ENCODE measurements around the gene SERPINB6. TPM values are rescaled to one million over a fixed set of nuclear protein-coding genes. Genes with fewer than 3 reads are reported as not detected.
"Not testable (repeated sequence)": the region's sequence is repeated elsewhere in the genome, so short reads cannot be mapped to it uniquely, and the experiment has no call there.

SERPINB6 gene
- total and polyA plus RNA-seq, 4 donors, result 24.0 to 32.4 (median 31.8) TPM

GRCh38 chr6:3011158-3011557, 39.8 kb upstream of the SERPINB6 start:
- Histone ChIP-seq H3K9me3 (ENCODE audit: control insufficient read depth in 4 of 4, low read length in 3 of 4) (no peaks in the 10 kb centered on the region), H3K36me3 (ENCODE audit: control insufficient read depth in 4 of 4, insufficient read depth in 3 of 4, low read depth in 1 of 4, low read length in 3 of 4) (peaks cover 16 to 62% (median 46%) of the 10 kb centered on the region in 4 donors), H3K4me3 (ENCODE audit: low read depth in 1 of 3, low read length in 3 of 3) (no peak overlapping the region), H3K27ac (ENCODE audit: low read depth in 1 of 2, low read length in 2 of 2) (no peak overlapping the region), H3K9ac (ENCODE audit: low read depth in 1 of 2, low read length in 2 of 2) (no peak overlapping the region), H3K27me3 (ENCODE audit: control insufficient read depth in 4 of 4, insufficient read depth in 4 of 4, low read length in 3 of 4) (no peaks in the 10 kb centered on the region), H3K4me1 (ENCODE audit: control insufficient read depth in 4 of 4, insufficient read depth in 4 of 4, low read length in 3 of 4) (peaks cover 0 to 6% (median 2%) of the 10 kb centered on the region in 4 donors)
- TF ChIP-seq RAD21 (IDR thresholded peaks at IDR 0.05) (no peak), RXRA (IDR thresholded peaks at IDR 0.05) (no peak), ATF3 (IDR thresholded peaks at IDR 0.05) (no peak), FOXA2 (IDR thresholded peaks at IDR 0.05) (no peak)
- DNase-seq (ENCODE audit: low spot score), result no peak

- Histone ChIP-seq H3K27me3 (ENCODE audit: control insufficient read depth in 4 of 4, insufficient read depth in 4 of 4, low read length in 3 of 4) (no peaks in the 10 kb centered on the region), H3K27ac (ENCODE audit: low read depth in 1 of 2, low read length in 2 of 2) (no peak overlapping the region), H3K9me3 (ENCODE audit: control insufficient read depth in 4 of 4, low read length in 3 of 4) (no peaks in the 10 kb centered on the region), H3K4me3 (ENCODE audit: low read depth in 1 of 3, low read length in 3 of 3) (no peak overlapping the region), H3K9ac (ENCODE audit: low read depth in 1 of 2, low read length in 2 of 2) (no peak overlapping the region), H3K4me1 (ENCODE audit: control insufficient read depth in 4 of 4, insufficient read depth in 4 of 4, low read length in 3 of 4) (peaks cover 0 to 6% (median 2%) of the 10 kb centered on the region in 4 donors), H3K36me3 (ENCODE audit: control insufficient read depth in 4 of 4, insufficient read depth in 3 of 4, low read depth in 1 of 4, low read length in 3 of 4) (peaks cover 12 to 60% (median 44%) of the 10 kb centered on the region in 4 donors)
- TF ChIP-seq JUND (IDR thresholded peaks at IDR 0.05), result no peak
- TF ChIP-seq YY1 (IDR thresholded peaks at IDR 0.05), result no peak
- TF ChIP-seq GABPA (IDR thresholded peaks at IDR 0.05 in 1 of 2, conservative IDR thresholded peaks at IDR 0.05 in 1 of 2), result no peak
- peak in 1 of 2 donors; percentile 26 for TF ChIP-seq HNF4A (conservative IDR thresholded peaks at IDR 0.05)
- DNase-seq (ENCODE audit: low spot score), result no peak
- 86% methylated on average over 3 of the region's 3 CpGs for WGBS
Observed at GRCh38 chr6:3009930-3010329, 38.6 kb upstream of the SERPINB6 start.

GRCh38 chr6:3008712-3009265, 37.4 kb upstream of the SERPINB6 start:
- not testable (repeated sequence) for DNase-seq (ENCODE audit: low spot score); H3K27ac ChIP-seq (ENCODE audit: low read depth in 1 of 2, low read length in 2 of 2); H3K27me3 ChIP-seq (ENCODE audit: control insufficient read depth in 4 of 4, insufficient read depth in 4 of 4, low read length in 3 of 4); H3K9ac ChIP-seq (ENCODE audit: low read depth in 1 of 2, low read length in 2 of 2); H3K9me3 ChIP-seq (ENCODE audit: control insufficient read depth in 4 of 4, low read length in 3 of 4); H3K4me1 ChIP-seq (ENCODE audit: control insufficient read depth in 4 of 4, insufficient read depth in 4 of 4, low read length in 3 of 4); H3K4me3 ChIP-seq (ENCODE audit: low read depth in 1 of 3, low read length in 3 of 3)
- 93% methylated on average over 17 of the region's 17 CpGs for WGBS
- peaks cover 12 to 55% (median 40%) of the 10 kb centered on the region in 4 donors for H3K36me3 ChIP-seq (ENCODE audit: control insufficient read depth in 4 of 4, insufficient read depth in 3 of 4, low read depth in 1 of 4, low read length in 3 of 4)

- Histone ChIP-seq H3K9ac (ENCODE audit: low read depth in 1 of 2, low read length in 2 of 2) (no peak overlapping the region), H3K27ac (ENCODE audit: low read depth in 1 of 2, low read length in 2 of 2) (no peak overlapping the region), H3K4me1 (ENCODE audit: control insufficient read depth in 4 of 4, insufficient read depth in 4 of 4, low read length in 3 of 4) (peaks cover 0 to 7% (median 4%) of the 10 kb centered on the region in 4 donors), H3K36me3 (ENCODE audit: control insufficient read depth in 4 of 4, insufficient read depth in 3 of 4, low read depth in 1 of 4, low read length in 3 of 4) (peaks cover 12 to 52% (median 37%) of the 10 kb centered on the region in 4 donors), H3K9me3 (ENCODE audit: control insufficient read depth in 4 of 4, low read length in 3 of 4) (no peaks in the 10 kb centered on the region), H3K4me3 (ENCODE audit: low read depth in 1 of 3, low read length in 3 of 3) (no peak overlapping the region), H3K27me3 (ENCODE audit: control insufficient read depth in 4 of 4, insufficient read depth in 4 of 4, low read length in 3 of 4) (no peaks in the 10 kb centered on the region)
- no peak for DNase-seq (ENCODE audit: low spot score)
- WGBS, result 84% methylated on average over 3 of the region's 3 CpGs
- TF ChIP-seq EGR1 (IDR thresholded peaks at IDR 0.05; ENCODE audit: low read depth in 2 of 2) (no peak), HNF4G (IDR thresholded peaks at IDR 0.05) (no peak), ATF3 (IDR thresholded peaks at IDR 0.05) (no peak), MAX (IDR thresholded peaks at IDR 0.05) (no peak), CTCF (IDR thresholded peaks at IDR 0.05; ENCODE audit: low read depth, low read length, missing input control) (no peak), JUND (IDR thresholded peaks at IDR 0.05) (no peak), FOXA1 (IDR thresholded peaks at IDR 0.05) (no peak), RXRA (IDR thresholded peaks at IDR 0.05) (no peak)
Observed at GRCh38 chr6:3007571-3007970, 36.2 kb upstream of the SERPINB6 start.
